ENCODE results near the gene CEP295NL. TPM values are rescaled to one million over a fixed set of nuclear protein-coding genes. Genes with fewer than 3 reads are reported as not detected.

Gene CEP295NL
- total and polyA plus RNA-seq, 2 of the 13 experiments (the other 11 are each of a cell fraction or from before 2014, with no cell fraction given): not detected

DNA sequence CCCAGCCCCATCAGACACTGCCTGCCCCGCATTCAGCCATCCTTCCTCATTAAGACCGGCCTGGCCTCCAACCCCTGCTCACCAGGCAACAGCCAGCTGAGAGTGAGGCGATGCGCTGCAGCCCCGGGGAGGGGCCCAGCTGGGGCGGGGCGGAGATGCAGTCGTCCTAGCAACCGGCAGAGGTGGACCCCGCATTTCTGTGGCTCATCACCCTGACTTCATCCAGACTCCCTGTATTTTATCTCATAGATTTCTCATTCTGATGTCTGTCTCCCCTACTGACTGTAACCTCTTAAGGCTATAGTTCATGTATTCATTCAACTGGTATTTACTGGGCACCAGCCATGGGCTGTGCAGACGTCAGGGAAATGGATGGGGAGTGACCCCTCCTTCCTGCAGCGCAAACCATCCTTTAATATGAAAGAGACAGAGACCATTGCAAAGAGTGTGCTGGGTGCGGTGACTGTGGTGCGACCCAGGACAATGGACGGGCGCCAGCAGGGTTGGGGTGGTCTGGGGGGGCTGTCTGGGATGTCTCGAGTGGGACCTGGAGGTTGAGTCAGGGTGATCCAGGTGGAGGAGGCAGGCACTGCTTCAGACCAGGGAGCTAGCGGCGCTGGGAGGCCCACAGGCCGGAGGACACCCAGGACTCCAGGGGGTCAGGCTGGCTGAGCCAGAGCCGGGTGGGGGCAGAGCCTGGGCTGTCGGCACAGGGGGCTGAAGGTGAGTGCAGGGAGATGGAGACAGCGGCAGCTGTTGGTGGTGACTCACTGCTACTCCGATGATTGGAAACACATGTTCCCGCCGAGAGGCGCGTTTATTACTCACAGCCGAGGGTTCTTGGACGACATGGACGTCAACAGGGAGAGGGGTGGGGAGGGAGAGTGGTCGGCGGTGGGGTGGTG lies 32.7 kb upstream of the CEP295NL start:
- ATAC-seq (no peak; the same call in 2 of the 3 replicates), FAIRE-seq (no peak), DNase-seq (ENCODE audit: low spot score) (no peak)
- Histone ChIP-seq H3K27ac (ENCODE audit: extremely low read length, insufficient read depth, low read length) (no peak overlapping the region), H3K4me1 (ENCODE audit: insufficient read depth, low read length) (peaks cover 32% of the 10 kb centered on the region), H3K4me3 (replicated peaks in 1 of 3; ENCODE audit: insufficient read depth in 1 of 3, low read depth in 2 of 3, low read length in 3 of 3) (no peak overlapping the region), H3K9ac (ENCODE audit: insufficient read depth, low read depth, low read length) (no peak overlapping the region), H3K36me3 (replicated peaks in 1 of 2; ENCODE audit: control insufficient read depth in 1 of 2, insufficient read depth in 2 of 2, low read length in 2 of 2) (no peaks in the 10 kb centered on the region), H2AFZ (ENCODE audit: low read length) (no peak overlapping the region), H3K27me3 (ENCODE audit: control insufficient read depth in 1 of 2, insufficient read depth in 2 of 2, low read length in 2 of 2) (peaks cover 7 to 38% of the 10 kb centered on the region in 2 experiments; a peak in 4 of 5 replicates), H3K79me2 (ENCODE audit: insufficient read depth, low read length) (no peaks in the 10 kb centered on the region), H3K4me2 (ENCODE audit: low read depth, low read length) (no peak overlapping the region), H4K20me1 (ENCODE audit: insufficient read depth, low read length) (no peaks in the 10 kb centered on the region), H3K9me3 (ENCODE audit: low read length) (no peaks in the 10 kb centered on the region)
- TF ChIP-seq ZNF260 (CRISPR knock-in tag; IDR thresholded peaks at IDR 0.05; ENCODE audit: borderline replicate concordance, low read depth) (no peak), FOSL2 (CRISPR knock-in tag; IDR thresholded peaks at IDR 0.05) (peak; percentile 85), SAP130 (CRISPR knock-in tag; IDR thresholded peaks at IDR 0.05; ENCODE audit: low read depth) (peak; percentile 30; the same call in 1 of the 2 replicates), SP140L (CRISPR knock-in tag; IDR thresholded peaks at IDR 0.05; ENCODE audit: borderline replicate concordance) (no peak), BHLHE40 (IDR thresholded peaks at IDR 0.05; ENCODE audit: low read length) (no peak), RXRA (CRISPR knock-in tag; IDR thresholded peaks at IDR 0.05) (0 out of 2 replicates have a peak, but pooled peaks have one; percentile 13), MXI1 (IDR thresholded peaks at IDR 0.05; ENCODE audit: borderline replicate concordance, low read depth, low read length) (0 out of 3 replicates have a peak, but pooled peaks have one; percentile 30), ZNF605 (CRISPR knock-in tag; IDR thresholded peaks at IDR 0.05) (no peak), ADNP (CRISPR knock-in tag; IDR thresholded peaks at IDR 0.05) (no peak), ZBTB7A (CRISPR knock-in tag; IDR thresholded peaks at IDR 0.05) (no peak), ZNF891 (CRISPR knock-in tag; IDR thresholded peaks at IDR 0.05) (no peak), SMARCC2 (IDR thresholded peaks at IDR 0.05) (no peak)
- BruUV-seq (replicated peaks): no TSS peak
- ChIA-PET CTCF (ENCODE audit: low intra/inter-chr PET ratio, low total read pairs) (no interaction called here), POLR2A (interaction anchor here (1.1 to 2.4 kb wide), 3 partner anchors 44 to 74 kb away, joined by 3 to 7 read pairs (median 3); partner anchors contain the start of gene LGALS3BP)
- in situ Hi-C loops (cut with HindIII; ENCODE audit: extremely low pct_ligation_motif_present, low pct_unique_long_range_greater_than_20kb) (no loop called here), intact Hi-C loops (cut with micrococcal nuclease; ENCODE audit: unreplicated experiment) (loop anchor here (10.0 kb wide), 1 partner anchor 1649 kb away; no protein-coding TSS in a partner anchor)
- 35% methylated on average over 33 of the region's 33 CpGs for WGBS (ENCODE audit: low lambda C conversion rate)

Measured in HepG2 (cell line).